Right atrium auricular region (tissue), 2 donors: ENCODE measurements around the gene NEMP1. TPM values are rescaled to one million over a fixed set of nuclear protein-coding genes. Genes with fewer than 3 reads are reported as not detected.
"Not testable (repeated sequence)": the region's sequence is repeated elsewhere in the genome, so short reads cannot be mapped to it uniquely, and the experiment has no call there.

ENCODE experiments used
- DNase-seq: peaks from one replicate; pipeline ENCODE4 v3.0.0-alpha.2; 2019; ENCODE audit warnings: low spot score
- H3K27ac ChIP-seq, 2 donors: fragments of 200-600 bp; sonication (generic); 1 replicate in 1 of 2; 2 replicates in 1 of 2; pipeline ENCODE4 v1.5.1; 2016 to 2019
- H3K27me3 ChIP-seq, 2 donors: fragments of 200-600 bp; sonication (generic); one replicate each; pipeline versions ENCODE4 v1.5.1 to v1.6.0; 2017 to 2019
- H3K36me3 ChIP-seq: fragments of 200-600 bp; sonication (generic); one replicate; pipeline ENCODE4 v1.5.1; 2016
- H3K4me1 ChIP-seq, 2 donors: fragments of 200-600 bp; sonication (generic); one replicate each; pipeline versions ENCODE4 v1.5.1 to v1.6.0; 2017 to 2019
- H3K4me3 ChIP-seq, 2 donors: fragments of 200-600 bp; sonication (generic); 1 replicate in 1 of 2; 2 replicates in 1 of 2; pipeline ENCODE4 v1.5.1; 2017 to 2019; ENCODE audit warnings: mild to moderate bottlenecking in 1 of 2, moderate library complexity in 1 of 2
- H3K9me3 ChIP-seq, 2 donors: fragments of 200-600 bp; sonication (generic); one replicate each; pipeline ENCODE4 v1.5.1; 2019
- CTCF ChIP-seq, 2 donors: fragments of 200-600 bp; sonication (generic); IDR thresholded peaks; one replicate each; pipeline ENCODE4 v1.5.1; 2019; ENCODE audit warnings: antibody characterized with exemption in 2 of 2
- total RNA-seq, 2 donors: library from RNA; depleted of rRNA; stranded (reverse); fragments of >200 nt; gene quantifications; one replicate each; pipeline ENCODE4 v1.1.0, GENCODE V29; 2016

NEMP1 gene
- total RNA-seq, 2 donors from 2014 or later: 1.9 to 2.2 TPM

GRCh38 chr12:57057067-57057751 lies 21.4 kb downstream of the NEMP1 start:
- no peak overlapping the region for H3K4me3 ChIP-seq

GRCh38 chr12:57055824-57056223 lies 22.8 kb downstream of the NEMP1 start:
- Histone ChIP-seq H3K9me3 (no peaks in the 10 kb centered on the region), H3K27ac (no peak overlapping the region), H3K36me3 (peaks cover 5% of the 10 kb centered on the region), H3K27me3 (no peaks in the 10 kb centered on the region), H3K4me3 (no peak overlapping the region), H3K4me1 (no peaks in the 10 kb centered on the region)
- no peak for TF ChIP-seq CTCF (IDR thresholded peaks at IDR 0.05)
- no peak for DNase-seq

More at GRCh38 chr12:57057067-57057751, 21.4 kb downstream of the NEMP1 start:
- Histone ChIP-seq H3K36me3 (peaks cover 5% of the 10 kb centered on the region), H3K9me3 (no peaks in the 10 kb centered on the region), H3K27me3 (no peaks in the 10 kb centered on the region), H3K27ac (no peak overlapping the region), H3K4me1 (no peaks in the 10 kb centered on the region)
- DNase-seq: no peak
- no peak for TF ChIP-seq CTCF (IDR thresholded peaks at IDR 0.05)

- not testable (repeated sequence) for H3K4me3 ChIP-seq, H3K9me3 ChIP-seq, H3K27ac ChIP-seq, H3K27me3 ChIP-seq, DNase-seq, H3K36me3 ChIP-seq, H3K4me1 ChIP-seq
Measured at GRCh38 chr12:57053901-57054300, 24.7 kb downstream of the NEMP1 start.

GRCh38 chr12:57053146-57053545 lies 25.4 kb downstream of the NEMP1 start:
- not testable (repeated sequence) for DNase-seq, H3K36me3 ChIP-seq, H3K27me3 ChIP-seq, H3K4me1 ChIP-seq, H3K9me3 ChIP-seq, H3K27ac ChIP-seq, H3K4me3 ChIP-seq

- DNase-seq: no peak
- Histone ChIP-seq H3K27me3 (no peaks in the 10 kb centered on the region), H3K4me3 (no peak overlapping the region), H3K4me1 (no peaks in the 10 kb centered on the region), H3K27ac (no peak overlapping the region), H3K36me3 (no peaks in the 10 kb centered on the region), H3K9me3 (no peaks in the 10 kb centered on the region)
- no peak for TF ChIP-seq CTCF (IDR thresholded peaks at IDR 0.05)
Measured at GRCh38 chr12:57051011-57051410, 27.6 kb downstream of the NEMP1 start.

GRCh38 chr12:57049890-57050289 lies 28.7 kb downstream of the NEMP1 start, which contains the start of gene MYO1A:
Gene MYO1A (minus strand): TSS chr12:57050129. CDS start chr12:57048323, 1,806 bp downstream.
- Histone ChIP-seq H3K27me3 (no peaks in the 10 kb centered on the region), H3K27ac (no peak within 1 kb of the TSS)
- no peak for TF ChIP-seq CTCF (IDR thresholded peaks at IDR 0.05)

GRCh38 chr12:57049119-57049446 lies 29.5 kb downstream of the NEMP1 start:
- no peak for TF ChIP-seq CTCF (IDR thresholded peaks at IDR 0.05)
- no peak overlapping the region for H3K4me3 ChIP-seq
- H3K27ac ChIP-seq: no peak overlapping the region
- H3K9me3 ChIP-seq: no peaks in the 10 kb centered on the region
- H3K36me3 ChIP-seq: no peaks in the 10 kb centered on the region
- no peaks in the 10 kb centered on the region for H3K27me3 ChIP-seq
- no peaks in the 10 kb centered on the region for H3K4me1 ChIP-seq
- no peak for DNase-seq

More at GRCh38 chr12:57049890-57050289, 28.7 kb downstream of the NEMP1 start, which contains the start of gene MYO1A:
- DNase-seq: no peak
- no peak within 1 kb of the TSS for H3K4me3 ChIP-seq
- no peaks in the 10 kb centered on the region for H3K36me3 ChIP-seq
- H3K4me1 ChIP-seq: no peaks in the 10 kb centered on the region
- no peaks in the 10 kb centered on the region for H3K9me3 ChIP-seq
